Smooth muscle cell (in vitro differentiated cells): ENCODE results near the gene MMP14. TPM values are rescaled to one million over a fixed set of nuclear protein-coding genes. Genes with fewer than 3 reads are reported as not detected.

Source experiments
- DNase-seq: peaks from one replicate; lab custom pipeline; 2025; ENCODE audit not compliant: unreplicated experiment; lab: John Stamatoyannopoulos, UW
- H2AFZ ChIP-seq: fragments of 200-600 bp; sonication (generic); 2 replicates; pipeline ENCODE4 v1.6.0; 2016; ENCODE audit warnings: antibody characterized with exemption, low read depth, mild to moderate bottlenecking
- H3F3A ChIP-seq: fragments of 200-600 bp; sonication (generic); 2 replicates; pipeline ENCODE4 v1.6.0; 2017; ENCODE audit warnings: antibody characterized with exemption, low read depth
- H3K27ac ChIP-seq: fragments of 200-600 bp; sonication (generic); 2 replicates; pipeline ENCODE4 v1.5.1; 2016; ENCODE audit warnings: low read depth, mild to moderate bottlenecking
- H3K27me3 ChIP-seq: fragments of 200-600 bp; sonication (generic); 2 replicates; pipeline ENCODE4 v1.6.1; 2016; ENCODE audit warnings: low read depth, mild to moderate bottlenecking
- H3K36me3 ChIP-seq: fragments of 200-600 bp; sonication (generic); 2 replicates; pipeline ENCODE4 v1.5.1; 2016; ENCODE audit warnings: low read depth
- H3K4me1 ChIP-seq: fragments of 200-600 bp; sonication (generic); 2 replicates; pipeline ENCODE4 v1.5.1; 2016; ENCODE audit warnings: low read depth
- H3K4me2 ChIP-seq: fragments of 200-600 bp; sonication (generic); 2 replicates; pipeline ENCODE4 v1.6.0; 2016; ENCODE audit warnings: mild to moderate bottlenecking
- H3K4me3 ChIP-seq: fragments of 200-600 bp; sonication (generic); 2 replicates; pipeline ENCODE4 v1.5.1; 2016; ENCODE audit warnings: mild to moderate bottlenecking
- H3K79me2 ChIP-seq: fragments of 200-600 bp; sonication (generic); 2 replicates; pipeline ENCODE4 v1.6.0; 2016; ENCODE audit warnings: low read depth, mild to moderate bottlenecking
- H3K9ac ChIP-seq: fragments of 200-600 bp; sonication (generic); 2 replicates; pipeline ENCODE4 v1.6.0; 2016; ENCODE audit warnings: low read depth
- H3K9me3 ChIP-seq: fragments of 200-600 bp; sonication (generic); replicated peaks from 2 replicates; pipeline ENCODE4 v1.5.1; 2016; ENCODE audit warnings: low read depth
- H4K20me1 ChIP-seq: fragments of 200-600 bp; sonication (generic); 2 replicates; pipeline ENCODE4 v1.6.0; 2016; ENCODE audit warnings: low read depth
- WGBS: methylation state at CpG from one replicate; pipeline ENCODE4 v1.1.7; 2016; ENCODE audit warnings: low lambda C conversion rate; 5-methylcytosine and 5-hydroxymethylcytosine counted together
- polyA plus RNA-seq: library from polyadenylated mRNA; unstranded; fragments of >200 nt; fragmentation: Nextera tagmentation; extraction: Ambion mirVana; gene quantifications from 2 replicates; pipeline ENCODE4 v1.2.1, GENCODE V29; 2016
- total RNA-seq: library from RNA; depleted of rRNA; stranded (reverse); fragments of >200 nt; gene quantifications from 2 replicates; pipeline ENCODE4 v1.2.3, GENCODE V29; 2014
- TF ChIP-seq, protein P1 (sequence below): fragments of 200-600 bp; sonication (generic); IDR thresholded peaks from 2 replicates; pipeline ENCODE4 v1.5.1; 2017; ENCODE audit warnings: borderline replicate concordance, mild to moderate bottlenecking, antibody characterized with exemption; ENCODE audit not compliant: insufficient read depth, poor library complexity, severe bottlenecking

MMP14 gene
- total and polyA plus RNA-seq, 2 experiments from 2014 or later, result 58.1 to 444 TPM

DNA sequence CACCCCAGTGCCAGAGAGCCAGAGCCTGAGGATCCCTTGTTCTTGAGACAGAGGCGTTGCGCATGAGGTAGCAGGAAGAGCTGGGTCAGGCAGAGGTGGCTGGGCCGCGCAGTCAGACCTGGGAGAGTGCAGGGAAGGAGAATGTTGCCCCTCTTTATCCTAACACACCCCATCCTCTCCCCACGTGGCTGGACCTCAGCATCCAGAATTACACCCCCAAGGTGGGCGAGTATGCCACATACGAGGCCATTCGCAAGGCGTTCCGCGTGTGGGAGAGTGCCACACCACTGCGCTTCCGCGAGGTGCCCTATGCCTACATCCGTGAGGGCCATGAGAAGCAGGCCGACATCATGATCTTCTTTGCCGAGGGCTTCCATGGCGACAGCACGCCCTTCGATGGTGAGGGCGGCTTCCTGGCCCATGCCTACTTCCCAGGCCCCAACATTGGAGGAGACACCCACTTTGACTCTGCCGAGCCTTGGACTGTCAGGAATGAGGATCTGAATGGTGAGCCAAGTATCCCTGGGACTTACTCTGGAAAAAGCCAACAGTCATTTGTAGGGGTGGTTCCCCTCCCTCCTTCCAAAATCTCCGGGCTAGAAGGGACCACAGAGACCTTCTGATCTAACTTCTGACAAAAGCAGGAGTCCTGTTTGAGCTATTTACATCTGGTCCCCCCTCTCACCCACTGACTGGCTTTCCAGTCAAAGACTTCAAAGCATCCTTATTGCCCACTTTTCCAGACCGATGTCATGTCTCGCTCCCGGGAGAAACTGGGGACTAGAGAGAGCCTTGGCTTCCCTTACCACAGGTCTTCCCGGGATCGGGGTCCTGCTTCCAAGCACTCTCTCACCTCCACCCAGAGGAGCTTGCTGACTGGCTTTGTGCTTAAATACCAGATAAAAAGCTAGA lies 6.1 kb downstream of the MMP14 start:
- H3K27me3 ChIP-seq, result no peaks in the 10 kb centered on the region
- H3K4me2 ChIP-seq, result no peak overlapping the region
- no peak overlapping the region for H3K9ac ChIP-seq
- 95% methylated on average over 28 of the region's 28 CpGs for WGBS
- H3K36me3 ChIP-seq, result no peaks in the 10 kb centered on the region
- no peak overlapping the region for H2AFZ ChIP-seq
- H3K27ac ChIP-seq, result peak overlapping the region; percentile 87
- TF ChIP-seq, protein P1, sequence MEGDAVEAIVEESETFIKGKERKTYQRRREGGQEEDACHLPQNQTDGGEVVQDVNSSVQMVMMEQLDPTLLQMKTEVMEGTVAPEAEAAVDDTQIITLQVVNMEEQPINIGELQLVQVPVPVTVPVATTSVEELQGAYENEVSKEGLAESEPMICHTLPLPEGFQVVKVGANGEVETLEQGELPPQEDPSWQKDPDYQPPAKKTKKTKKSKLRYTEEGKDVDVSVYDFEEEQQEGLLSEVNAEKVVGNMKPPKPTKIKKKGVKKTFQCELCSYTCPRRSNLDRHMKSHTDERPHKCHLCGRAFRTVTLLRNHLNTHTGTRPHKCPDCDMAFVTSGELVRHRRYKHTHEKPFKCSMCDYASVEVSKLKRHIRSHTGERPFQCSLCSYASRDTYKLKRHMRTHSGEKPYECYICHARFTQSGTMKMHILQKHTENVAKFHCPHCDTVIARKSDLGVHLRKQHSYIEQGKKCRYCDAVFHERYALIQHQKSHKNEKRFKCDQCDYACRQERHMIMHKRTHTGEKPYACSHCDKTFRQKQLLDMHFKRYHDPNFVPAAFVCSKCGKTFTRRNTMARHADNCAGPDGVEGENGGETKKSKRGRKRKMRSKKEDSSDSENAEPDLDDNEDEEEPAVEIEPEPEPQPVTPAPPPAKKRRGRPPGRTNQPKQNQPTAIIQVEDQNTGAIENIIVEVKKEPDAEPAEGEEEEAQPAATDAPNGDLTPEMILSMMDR, result no peak
- H3K9me3 ChIP-seq, result no peaks in the 10 kb centered on the region
- H3F3A ChIP-seq, result peaks cover 51% of the 10 kb centered on the region
- no peak for DNase-seq
- H3K79me2 ChIP-seq, result peaks cover 72% of the 10 kb centered on the region
- no peak overlapping the region for H3K4me3 ChIP-seq
- H3K4me1 ChIP-seq, result no peaks in the 10 kb centered on the region
- H4K20me1 ChIP-seq, result peaks cover 67% of the 10 kb centered on the region

DNA sequence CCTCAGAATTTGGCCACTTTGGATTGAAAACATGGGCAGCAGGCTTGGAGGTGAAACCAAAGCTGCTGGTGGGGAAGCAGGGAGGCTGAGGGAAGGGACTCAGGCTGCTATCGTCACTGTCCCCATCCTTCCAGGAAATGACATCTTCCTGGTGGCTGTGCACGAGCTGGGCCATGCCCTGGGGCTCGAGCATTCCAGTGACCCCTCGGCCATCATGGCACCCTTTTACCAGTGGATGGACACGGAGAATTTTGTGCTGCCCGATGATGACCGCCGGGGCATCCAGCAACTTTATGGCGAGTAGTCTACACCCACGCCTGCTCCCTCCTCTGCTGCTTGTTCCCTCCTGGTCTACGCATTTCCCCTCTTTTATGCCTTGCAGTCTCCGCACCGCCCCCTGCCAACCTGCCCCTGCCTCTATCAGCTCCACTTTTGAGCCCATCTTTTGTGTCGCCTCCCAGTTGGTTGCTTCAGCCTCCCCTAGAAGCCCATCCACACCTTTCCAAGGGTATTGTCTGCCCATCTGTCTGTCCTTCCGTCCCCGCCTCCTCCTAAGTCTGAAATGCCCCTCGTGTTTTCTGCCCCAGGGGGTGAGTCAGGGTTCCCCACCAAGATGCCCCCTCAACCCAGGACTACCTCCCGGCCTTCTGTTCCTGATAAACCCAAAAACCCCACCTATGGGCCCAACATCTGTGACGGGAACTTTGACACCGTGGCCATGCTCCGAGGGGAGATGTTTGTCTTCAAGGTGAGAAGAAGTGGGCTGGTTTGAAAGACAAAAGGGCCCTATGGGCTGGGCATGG lies 6.9 kb downstream of the MMP14 start:
- H3K27ac ChIP-seq, result peak overlapping the region; percentile 87
- DNase-seq, result no peak
- H3K4me2 ChIP-seq, result no peak overlapping the region
- H3K9me3 ChIP-seq, result no peaks in the 10 kb centered on the region
- TF ChIP-seq, protein P1, result no peak
- no peaks in the 10 kb centered on the region for H3K36me3 ChIP-seq
- peaks cover 65% of the 10 kb centered on the region for H4K20me1 ChIP-seq
- no peaks in the 10 kb centered on the region for H3K27me3 ChIP-seq
- H3F3A ChIP-seq, result peaks cover 54% of the 10 kb centered on the region
- H3K4me3 ChIP-seq, result no peak overlapping the region
- 93% methylated on average over 21 of the region's 21 CpGs for WGBS
- H3K4me1 ChIP-seq, result peaks cover 9% of the 10 kb centered on the region
- no peak overlapping the region for H2AFZ ChIP-seq
- H3K9ac ChIP-seq, result no peak overlapping the region
- H3K79me2 ChIP-seq, result peaks cover 64% of the 10 kb centered on the region

DNA sequence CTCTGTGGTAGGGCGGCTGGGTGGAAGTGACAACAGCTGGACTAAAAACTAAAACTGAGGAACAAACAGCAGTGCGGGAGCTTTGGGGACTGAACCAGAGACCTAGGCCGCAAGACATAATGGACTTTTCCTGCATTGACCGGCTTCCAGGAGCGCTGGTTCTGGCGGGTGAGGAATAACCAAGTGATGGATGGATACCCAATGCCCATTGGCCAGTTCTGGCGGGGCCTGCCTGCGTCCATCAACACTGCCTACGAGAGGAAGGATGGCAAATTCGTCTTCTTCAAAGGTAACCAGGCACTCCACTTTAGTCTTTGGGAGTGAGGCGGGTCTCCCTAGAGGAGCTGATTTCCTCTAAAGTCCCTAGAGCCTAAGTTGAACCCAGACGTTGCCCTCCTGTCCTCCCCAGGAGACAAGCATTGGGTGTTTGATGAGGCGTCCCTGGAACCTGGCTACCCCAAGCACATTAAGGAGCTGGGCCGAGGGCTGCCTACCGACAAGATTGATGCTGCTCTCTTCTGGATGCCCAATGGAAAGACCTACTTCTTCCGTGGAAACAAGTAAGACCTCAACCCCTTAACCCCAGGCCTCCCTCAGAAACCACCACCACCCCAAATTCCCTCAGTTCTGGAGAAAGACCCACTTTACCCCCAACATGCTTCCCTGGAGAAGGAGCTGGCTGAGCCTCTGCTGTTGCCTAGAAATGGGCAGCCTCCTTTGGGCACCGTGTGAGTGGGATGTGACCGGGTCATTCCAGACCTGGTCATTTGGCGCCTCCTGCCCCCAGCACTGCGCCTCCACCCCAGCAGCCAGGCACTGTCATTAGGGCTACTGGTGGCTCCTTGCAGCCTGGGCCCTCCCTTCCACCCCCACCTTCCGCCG lies 8.1 kb downstream of the MMP14 start:
- Histone ChIP-seq H3K4me1 (peaks cover 20% of the 10 kb centered on the region), H4K20me1 (peaks cover 54% of the 10 kb centered on the region), H3K27ac (peak overlapping the region; percentile 100), H3K79me2 (peaks cover 52% of the 10 kb centered on the region), H3F3A (peaks cover 54% of the 10 kb centered on the region), H3K36me3 (no peaks in the 10 kb centered on the region), H3K27me3 (no peaks in the 10 kb centered on the region), H2AFZ (no peak overlapping the region), H3K4me2 (no peak overlapping the region), H3K9me3 (no peaks in the 10 kb centered on the region), H3K4me3 (no peak overlapping the region), H3K9ac (no peak overlapping the region)
- 96% methylated on average over 19 of the region's 22 CpGs for WGBS
- no peak for DNase-seq
- TF ChIP-seq, protein P1, result no peak
